ENCODE data around the gene WNT4. TPM values are rescaled to one million over a fixed set of nuclear protein-coding genes. Genes with fewer than 3 reads are reported as not detected.

Gene WNT4
- total RNA-seq, 2 donors from 2014 or later: 3.0 to 3.4 TPM

DNA sequence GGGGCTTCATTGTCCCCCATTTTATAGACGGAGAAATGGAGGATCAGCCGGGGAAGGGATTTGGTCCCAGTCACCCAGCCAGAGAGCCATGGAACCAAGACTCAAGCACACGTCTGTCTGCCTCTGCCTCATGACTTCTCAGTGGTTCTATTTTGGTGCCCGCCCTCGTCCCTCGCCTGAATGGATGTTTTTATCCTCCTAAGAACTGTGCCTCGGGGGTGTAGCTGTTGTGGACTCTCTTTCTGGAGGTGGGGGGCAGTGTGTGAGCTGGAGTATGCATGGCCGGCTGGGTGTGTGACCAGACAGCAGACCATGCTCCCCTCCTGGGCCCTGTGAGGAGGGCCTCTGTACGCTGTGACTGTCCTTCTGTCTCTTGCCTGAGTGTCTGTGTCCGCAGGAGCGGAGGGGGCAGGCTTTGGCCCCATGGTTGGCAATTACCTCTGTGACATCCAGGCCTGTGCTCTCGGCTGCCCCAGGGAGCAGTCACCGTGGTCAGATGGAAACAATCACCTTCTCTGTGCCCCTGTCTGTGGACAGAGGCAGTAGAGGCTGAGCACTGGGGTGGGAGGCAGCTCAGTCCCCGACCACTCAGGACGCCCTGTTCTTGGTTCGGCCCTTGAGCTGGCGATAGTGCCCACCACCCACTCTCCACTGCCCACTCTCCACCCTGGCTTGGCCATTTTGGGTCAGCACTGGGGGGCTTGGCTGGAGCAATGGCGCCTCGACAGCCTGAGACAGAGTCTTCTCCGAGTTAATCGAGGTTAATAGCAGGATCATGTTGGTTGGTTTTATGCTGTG lies 20.4 kb downstream of the WNT4 start:
- no peak overlapping the region for H3K4me3 ChIP-seq
- 70% methylated on average over 21 of the region's 21 CpGs for WGBS

DNA sequence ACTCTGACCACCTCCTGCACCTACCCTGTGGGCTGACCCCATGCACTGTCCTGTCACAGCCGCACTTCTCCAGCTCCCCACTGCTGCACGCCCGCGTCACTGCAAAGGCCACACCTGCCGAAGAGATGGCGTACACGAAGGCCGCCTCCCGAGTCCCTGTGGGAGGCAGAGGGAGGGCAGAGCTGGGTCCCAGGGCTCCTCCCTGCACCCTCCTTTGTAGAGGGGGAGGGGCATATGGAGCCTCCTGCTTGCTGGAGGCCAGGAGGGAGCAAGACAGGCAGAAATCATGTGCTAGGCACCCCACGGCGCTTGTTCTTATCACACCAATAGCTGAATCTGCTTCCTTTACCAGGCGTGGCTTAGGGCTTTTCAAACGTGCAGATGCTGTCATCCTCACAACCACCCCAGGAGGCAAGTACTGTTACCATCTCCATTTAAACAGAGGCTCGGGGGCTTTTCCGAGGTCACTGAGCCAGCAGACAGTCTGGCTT lies 21.4 kb downstream of the WNT4 start:
- Histone ChIP-seq H3K9me3 (no peaks in the 10 kb centered on the region), H3K4me3 (no peak overlapping the region), H3K4me1 (replicated peaks) (no peaks in the 10 kb centered on the region), H3K27ac (no peak overlapping the region), H3K27me3 (replicated peaks; ENCODE audit: insufficient read depth) (no peaks in the 10 kb centered on the region), H3K36me3 (no peaks in the 10 kb centered on the region)
- intact Hi-C loops (cut with DNase I): no loop called here
- 74% methylated on average over 14 of the region's 15 CpGs for WGBS
- no peak for DNase-seq (ENCODE audit: low spot score)
- TF ChIP-seq, protein P1, sequence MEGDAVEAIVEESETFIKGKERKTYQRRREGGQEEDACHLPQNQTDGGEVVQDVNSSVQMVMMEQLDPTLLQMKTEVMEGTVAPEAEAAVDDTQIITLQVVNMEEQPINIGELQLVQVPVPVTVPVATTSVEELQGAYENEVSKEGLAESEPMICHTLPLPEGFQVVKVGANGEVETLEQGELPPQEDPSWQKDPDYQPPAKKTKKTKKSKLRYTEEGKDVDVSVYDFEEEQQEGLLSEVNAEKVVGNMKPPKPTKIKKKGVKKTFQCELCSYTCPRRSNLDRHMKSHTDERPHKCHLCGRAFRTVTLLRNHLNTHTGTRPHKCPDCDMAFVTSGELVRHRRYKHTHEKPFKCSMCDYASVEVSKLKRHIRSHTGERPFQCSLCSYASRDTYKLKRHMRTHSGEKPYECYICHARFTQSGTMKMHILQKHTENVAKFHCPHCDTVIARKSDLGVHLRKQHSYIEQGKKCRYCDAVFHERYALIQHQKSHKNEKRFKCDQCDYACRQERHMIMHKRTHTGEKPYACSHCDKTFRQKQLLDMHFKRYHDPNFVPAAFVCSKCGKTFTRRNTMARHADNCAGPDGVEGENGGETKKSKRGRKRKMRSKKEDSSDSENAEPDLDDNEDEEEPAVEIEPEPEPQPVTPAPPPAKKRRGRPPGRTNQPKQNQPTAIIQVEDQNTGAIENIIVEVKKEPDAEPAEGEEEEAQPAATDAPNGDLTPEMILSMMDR (IDR thresholded peaks at IDR 0.05): no peak
- no peak for TF ChIP-seq POLR2A (IDR thresholded peaks at IDR 0.05)
- TF ChIP-seq POLR2AphosphoS5 (IDR thresholded peaks at IDR 0.05): no peak

More for the DNA sequence above, 20.4 kb downstream of the WNT4 start:
- H3K9me3 ChIP-seq: no peaks in the 10 kb centered on the region
- no peak for DNase-seq (ENCODE audit: low spot score)
- TF ChIP-seq POLR2AphosphoS5 (IDR thresholded peaks at IDR 0.05): no peak
- TF ChIP-seq, protein P1 (IDR thresholded peaks at IDR 0.05): no peak
- no peak for TF ChIP-seq POLR2A (IDR thresholded peaks at IDR 0.05)
- no peak overlapping the region for H3K27ac ChIP-seq
- H3K36me3 ChIP-seq: no peaks in the 10 kb centered on the region
- intact Hi-C loops (cut with DNase I): no loop called here
- no peaks in the 10 kb centered on the region for H3K4me1 ChIP-seq (replicated peaks)
- no peaks in the 10 kb centered on the region for H3K27me3 ChIP-seq (replicated peaks; ENCODE audit: insufficient read depth)

DNA sequence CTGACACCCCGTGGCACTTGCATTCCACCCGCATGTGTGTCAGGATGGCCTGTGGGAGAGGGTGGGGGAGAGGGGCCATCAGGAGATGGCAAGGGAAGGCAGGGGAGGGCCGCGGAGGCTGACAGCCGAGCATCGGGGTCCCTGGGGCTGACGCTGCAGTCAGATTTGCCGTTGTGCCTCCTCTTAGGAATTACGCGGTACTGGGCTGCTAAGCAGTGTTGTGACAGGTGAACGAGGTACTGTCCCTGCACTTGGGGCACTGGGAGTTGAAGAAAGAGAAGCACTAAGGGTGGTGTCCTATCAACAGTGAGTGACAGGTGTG lies 22.5 kb downstream of the WNT4 start:
- DNase-seq (ENCODE audit: low spot score): no peak
- no peak overlapping the region for H3K27ac ChIP-seq
- intact Hi-C loops (cut with DNase I): no loop called here
- no peaks in the 10 kb centered on the region for H3K9me3 ChIP-seq
- H3K4me1 ChIP-seq (replicated peaks): no peaks in the 10 kb centered on the region
- no peaks in the 10 kb centered on the region for H3K36me3 ChIP-seq
- no peak for TF ChIP-seq POLR2AphosphoS5 (IDR thresholded peaks at IDR 0.05)
- TF ChIP-seq, protein P1 (IDR thresholded peaks at IDR 0.05): no peak
- no peak overlapping the region for H3K4me3 ChIP-seq
- H3K27me3 ChIP-seq (replicated peaks; ENCODE audit: insufficient read depth): no peaks in the 10 kb centered on the region
- WGBS: 79% methylated on average over 11 of the region's 11 CpGs

DNA sequence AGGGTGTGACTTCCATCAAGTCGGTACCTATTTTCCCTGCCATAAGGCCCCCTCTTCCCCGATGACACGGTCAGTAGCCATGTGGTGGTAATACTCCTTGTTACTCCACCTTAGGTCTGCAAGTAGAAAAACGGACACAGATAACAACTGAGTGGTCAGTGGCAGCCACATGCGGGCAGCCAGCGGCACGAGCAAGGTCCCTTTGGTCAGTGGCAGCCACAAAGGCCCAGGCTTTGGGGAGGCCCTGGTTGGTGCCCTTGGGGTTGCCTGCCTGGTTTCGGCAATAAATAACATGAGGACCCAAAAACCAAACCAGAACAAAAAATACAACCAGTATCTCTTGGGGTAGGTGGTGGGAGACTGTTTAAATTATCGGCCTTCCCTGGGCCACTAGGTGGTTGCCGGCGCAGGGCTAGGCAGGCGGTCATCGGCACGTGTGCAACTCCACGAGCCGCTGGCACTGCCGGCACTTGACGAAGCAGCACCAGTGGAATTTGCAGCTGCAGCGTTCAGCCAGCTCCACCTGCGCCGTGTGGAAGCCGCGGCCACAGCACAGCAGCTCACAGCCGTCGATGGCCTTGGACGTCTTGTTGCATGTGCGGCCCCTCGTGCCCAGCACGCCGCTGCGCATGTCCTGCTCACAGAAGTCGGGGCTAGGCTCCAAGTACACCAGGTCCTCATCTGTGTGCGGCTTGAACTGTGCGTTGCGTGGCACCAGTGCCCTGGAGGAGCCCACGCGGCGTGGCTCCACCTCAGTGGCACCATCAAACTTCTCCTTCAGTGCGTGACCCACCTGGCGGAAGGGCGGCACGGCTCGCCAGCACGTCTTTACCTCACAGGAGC lies 23.1 kb downstream of the WNT4 start:
- intact Hi-C loops (cut with DNase I): loop anchor here (10.0 kb wide), 1 partner anchor 295 kb away; no protein-coding TSS in a partner anchor
- Histone ChIP-seq H3K4me1 (replicated peaks) (no peaks in the 10 kb centered on the region), H3K36me3 (no peaks in the 10 kb centered on the region), H3K9me3 (no peaks in the 10 kb centered on the region), H3K27me3 (replicated peaks; ENCODE audit: insufficient read depth) (no peaks in the 10 kb centered on the region), H3K4me3 (no peak overlapping the region), H3K27ac (no peak overlapping the region)
- TF ChIP-seq POLR2A (IDR thresholded peaks at IDR 0.05): no peak
- TF ChIP-seq, protein P1 (IDR thresholded peaks at IDR 0.05): no peak
- WGBS: 91% methylated on average over 39 of the region's 44 CpGs
- no peak for DNase-seq (ENCODE audit: low spot score)

All from prostate gland (tissue), 2 donors.